Measurements from ENCODE around the gene POLR2E.

DNA sequence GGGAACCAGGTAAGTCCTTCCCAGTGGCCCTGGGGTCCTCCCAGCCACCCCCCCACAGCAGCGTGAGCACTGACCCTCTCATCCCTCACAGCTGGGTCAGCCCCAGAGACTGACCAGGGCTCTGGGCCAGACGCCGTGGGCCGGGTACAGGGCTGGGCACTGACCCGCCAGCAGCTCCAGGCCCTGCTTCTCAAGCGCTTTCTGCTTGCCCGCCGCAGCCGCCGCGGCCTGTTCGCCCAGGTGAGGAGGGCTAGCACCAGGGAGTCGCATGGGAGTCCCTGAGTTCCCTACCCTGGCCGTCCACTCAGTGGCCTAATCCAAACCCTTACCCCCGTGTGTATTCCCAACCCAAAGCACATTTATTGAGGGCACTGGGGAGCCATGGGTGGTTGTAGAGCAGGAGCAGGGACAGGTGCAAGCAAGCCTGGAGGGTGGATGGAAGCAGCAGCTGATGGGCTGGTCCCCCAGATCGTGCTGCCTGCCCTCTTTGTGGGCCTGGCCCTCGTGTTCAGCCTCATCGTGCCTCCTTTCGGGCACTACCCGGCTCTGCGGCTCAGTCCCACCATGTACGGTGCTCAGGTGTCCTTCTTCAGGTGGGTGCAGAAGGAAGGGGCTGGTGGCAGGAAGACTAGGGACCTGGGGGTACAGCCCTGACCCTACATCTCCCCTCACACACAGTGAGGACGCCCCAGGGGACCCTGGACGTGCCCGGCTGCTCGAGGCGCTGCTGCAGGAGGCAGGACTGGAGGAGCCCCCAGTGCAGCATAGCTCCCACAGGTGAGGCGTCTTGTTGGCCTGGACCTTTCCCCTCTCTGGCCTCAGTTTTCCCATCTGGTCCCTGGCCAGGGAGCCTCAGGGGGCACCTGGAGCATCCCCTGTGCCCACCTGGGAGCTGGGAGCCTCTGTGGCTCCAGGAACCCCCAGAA, 40.8 kb downstream of the POLR2E start:
- TF ChIP-seq, protein P1, sequence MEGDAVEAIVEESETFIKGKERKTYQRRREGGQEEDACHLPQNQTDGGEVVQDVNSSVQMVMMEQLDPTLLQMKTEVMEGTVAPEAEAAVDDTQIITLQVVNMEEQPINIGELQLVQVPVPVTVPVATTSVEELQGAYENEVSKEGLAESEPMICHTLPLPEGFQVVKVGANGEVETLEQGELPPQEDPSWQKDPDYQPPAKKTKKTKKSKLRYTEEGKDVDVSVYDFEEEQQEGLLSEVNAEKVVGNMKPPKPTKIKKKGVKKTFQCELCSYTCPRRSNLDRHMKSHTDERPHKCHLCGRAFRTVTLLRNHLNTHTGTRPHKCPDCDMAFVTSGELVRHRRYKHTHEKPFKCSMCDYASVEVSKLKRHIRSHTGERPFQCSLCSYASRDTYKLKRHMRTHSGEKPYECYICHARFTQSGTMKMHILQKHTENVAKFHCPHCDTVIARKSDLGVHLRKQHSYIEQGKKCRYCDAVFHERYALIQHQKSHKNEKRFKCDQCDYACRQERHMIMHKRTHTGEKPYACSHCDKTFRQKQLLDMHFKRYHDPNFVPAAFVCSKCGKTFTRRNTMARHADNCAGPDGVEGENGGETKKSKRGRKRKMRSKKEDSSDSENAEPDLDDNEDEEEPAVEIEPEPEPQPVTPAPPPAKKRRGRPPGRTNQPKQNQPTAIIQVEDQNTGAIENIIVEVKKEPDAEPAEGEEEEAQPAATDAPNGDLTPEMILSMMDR (conservative IDR thresholded peaks at IDR 0.05; ENCODE audit: low read depth, low read length) = no peak
- no peak for TF ChIP-seq EZH2 (IDR thresholded peaks at IDR 0.05; ENCODE audit: borderline replicate concordance, low read depth, low read length, poor library complexity, severe bottlenecking)

All from A673 (cell line).